GM19238 (cell line): ENCODE measurements around the gene NXPE2.

ENCODE experiments used
- DNase-seq: peaks from one replicate; pipeline ENCODE4 v3.0.0; 2011; ENCODE audit warnings: low spot score; ENCODE audit not compliant: insufficient read length

NXPE2 gene

DNA sequence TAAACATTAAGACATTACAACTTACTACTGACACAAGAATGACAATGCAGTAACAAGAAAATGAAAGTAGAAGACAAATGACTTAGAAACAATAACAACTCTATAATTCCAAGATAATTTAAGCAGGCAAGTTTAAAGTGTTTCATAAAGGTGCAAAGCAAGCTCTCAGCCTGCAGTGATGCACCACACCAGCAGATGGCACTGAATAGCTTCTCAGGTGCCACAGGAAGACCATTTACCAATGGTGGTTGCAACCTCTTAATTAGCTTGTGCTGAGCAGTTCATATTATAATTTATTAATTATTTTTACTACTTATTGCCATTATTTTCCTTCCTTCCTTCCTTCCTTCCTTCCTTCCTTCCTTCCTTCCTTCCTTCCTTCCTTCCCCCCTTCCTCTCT lies 60.6 kb downstream of the NXPE2 start:
- DNase-seq = no peak

DNA sequence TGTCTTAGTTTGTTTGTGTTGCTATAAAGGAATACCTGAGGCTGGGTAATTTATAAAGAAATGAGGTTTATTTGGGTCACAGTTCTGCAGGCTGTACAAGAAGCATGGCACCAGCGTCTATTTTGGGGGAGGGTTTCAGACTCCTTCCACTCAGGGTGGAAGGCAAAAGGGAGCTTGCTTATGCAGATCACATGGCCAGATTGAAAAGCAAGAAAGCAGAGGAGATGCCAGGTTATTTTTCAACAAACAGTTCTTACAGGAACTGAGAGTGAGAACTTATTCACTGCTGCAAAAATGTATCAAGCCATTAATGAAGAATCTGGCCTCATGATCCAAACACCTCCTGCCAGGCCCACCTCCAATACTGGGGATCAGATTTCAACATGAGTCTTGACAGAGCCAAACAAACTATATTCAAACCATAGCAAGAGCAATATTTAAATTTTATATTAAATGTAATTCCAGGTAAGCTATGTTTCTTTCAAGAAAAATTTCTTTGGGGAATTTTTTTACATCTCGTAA lies 66.9 kb downstream of the NXPE2 start:
- DNase-seq = no peak

DNA sequence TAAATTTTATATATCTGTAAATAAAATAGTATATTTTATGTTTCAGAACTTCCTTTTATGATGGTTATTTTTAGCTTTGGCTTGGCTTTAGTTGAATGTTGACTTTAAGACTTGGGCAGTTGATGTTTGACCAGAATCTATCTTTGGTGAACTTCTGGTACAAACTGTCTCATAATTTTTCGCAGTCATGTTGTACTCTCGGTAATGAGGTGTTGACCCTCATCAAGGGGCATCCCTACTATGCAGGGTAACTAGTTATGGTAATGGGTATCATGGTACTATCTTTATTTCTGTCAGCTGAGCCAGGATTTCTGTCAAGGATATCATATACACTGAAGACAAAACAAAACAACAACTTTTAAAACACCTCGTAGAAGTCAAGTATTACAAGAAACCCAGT lies 67.7 kb downstream of the NXPE2 start:
- no peak for DNase-seq
